HCT116 (cell line): ENCODE results near the gene PPIP5K2. TPM values are rescaled to one million over a fixed set of nuclear protein-coding genes. Genes with fewer than 3 reads are reported as not detected.

Source experiments
- ATAC-seq: fragments of 200-7000 bp; cut with Tn5 transposase; 2 replicates; pipeline ENCODE4 v1.9.1; 2020; ENCODE audit warnings: mild to moderate bottlenecking, moderate library complexity
- BruUV-seq: library from RNA; stranded (reverse); fragments of 400-500 nt; replicated peaks from 2 replicates; lab custom pipeline; 2021; lab: Mats Ljungman, UMichigan
- CTCF ChIA-PET: fragments of 300-600 bp; sonication (Branson Sonifier 250); formaldehyde crosslinking; loops from one replicate; lab custom pipeline; 2021; ENCODE audit warnings: antibody characterized with exemption; lab: Charles Lee
- POLR2A ChIA-PET: fragments of 300-600, 350-600 bp; sonication (Branson Sonifier 250); formaldehyde crosslinking; loops from one replicate; lab custom pipeline; 2021; ENCODE audit warnings: antibody characterized with exemption; lab: Charles Lee
- RAD21 ChIA-PET, 2 experiments: fragments of 300-600 bp; sonication (Branson Sonifier 250); formaldehyde crosslinking; loops; one replicate each; lab custom pipeline; 2023; ENCODE audit warnings: low total read pairs in 2 of 2; ENCODE audit not compliant: uncharacterized antibody in 2 of 2, unreplicated experiment in 2 of 2, low non-redundant PET in 1 of 2; lab: Charles Lee
- DNase-seq: peaks from one replicate; pipeline ENCODE4 v3.0.0-alpha.2; 2010; ENCODE audit warnings: low read depth, low spot score
- H2AFZ ChIP-seq: fragments of 200-600 bp; shearing (Covaris generic), sonication (generic); 2 replicates; pipeline ENCODE4 v1.6.1; 2017; ENCODE audit warnings: low read depth, mixed run types, mixed read lengths, antibody characterized with exemption, low read length; ENCODE audit not compliant: poor library complexity, severe bottlenecking
- H3K27ac ChIP-seq: 2 replicates; pipeline ENCODE4 v1.5.1; 2012; ENCODE audit warnings: low read depth, low read length
- H3K27me3 ChIP-seq: fragments of 200-600 bp; sonication (generic); 2 replicates; pipeline ENCODE4 v1.6.1; 2016; ENCODE audit warnings: mixed run types, low read length, mixed read lengths; ENCODE audit not compliant: insufficient read depth
- H3K36me3 ChIP-seq, 2 experiments: fragments of 200-500 bp in 1 of 2; fragments of 200-600 bp in 1 of 2; sonication (Bioruptor generic) in 1 of 2; sonication (generic) in 1 of 2; 2 replicates each; pipeline versions ENCODE4 v1.5.1 to v1.6.1; 2014 to 2016; ENCODE audit warnings: low read length in 2 of 2, inconsistent platforms in 1 of 2, mixed read lengths in 1 of 2, mixed run types in 1 of 2; ENCODE audit not compliant: insufficient read depth in 2 of 2, control insufficient read depth in 1 of 2
- H3K4me1 ChIP-seq, 2 experiments: fragments of 200-600 bp in 1 of 2; sonication (generic) in 1 of 2; 2 replicates each; pipeline versions ENCODE4 v1.5.1 to v1.6.1; 2012 to 2017; ENCODE audit warnings: low read length in 2 of 2, inconsistent platforms in 1 of 2, mild to moderate bottlenecking in 1 of 2, mixed read lengths in 1 of 2, mixed run types in 1 of 2, moderate library complexity in 1 of 2; ENCODE audit not compliant: insufficient read depth in 2 of 2, control insufficient read depth in 1 of 2
- H3K4me2 ChIP-seq: fragments of 200-600 bp; sonication (generic); 2 replicates; pipeline ENCODE4 v1.6.1; 2017; ENCODE audit warnings: mixed run types, low read length, mixed read lengths
- H3K4me3 ChIP-seq, 2 experiments: fragments of 200-600 bp in 1 of 2; sonication (generic) in 1 of 2; replicated peaks in 1 of 2; 2 replicates each; pipeline ENCODE4 v1.5.1; 2011 to 2016; ENCODE audit warnings: low read length in 2 of 2, control low read depth in 1 of 2, low read depth in 1 of 2, mild to moderate bottlenecking in 1 of 2, mixed read lengths in 1 of 2, mixed run types in 1 of 2
- H3K79me2 ChIP-seq: fragments of 200-600 bp; sonication (generic); 2 replicates; pipeline ENCODE4 v1.6.1; 2017; ENCODE audit warnings: mild to moderate bottlenecking, mixed run types, low read length, moderate library complexity, mixed read lengths; ENCODE audit not compliant: insufficient read depth
- H3K9ac ChIP-seq: fragments of 200-600 bp; sonication (generic); 2 replicates; pipeline ENCODE4 v1.6.1; 2016; ENCODE audit warnings: low read length, mixed read lengths
- H3K9me2 ChIP-seq: fragments of 200-600 bp; sonication (generic), shearing (Covaris generic); 2 replicates; pipeline ENCODE4 v1.6.1; 2017; ENCODE audit warnings: mixed run types, mild to moderate bottlenecking, moderate library complexity; ENCODE audit not compliant: insufficient read depth
- H3K9me3 ChIP-seq, 2 experiments: fragments of 200-500 bp in 1 of 2; fragments of 200-600 bp in 1 of 2; sonication (Bioruptor generic) in 1 of 2; sonication (generic) in 1 of 2; 2 replicates each; pipeline ENCODE4 v1.6.1; 2014 to 2017; ENCODE audit warnings: low read length in 2 of 2, mixed read lengths in 2 of 2, inconsistent platforms in 1 of 2, low read depth in 1 of 2, mild to moderate bottlenecking in 1 of 2, mixed run types in 1 of 2, moderate library complexity in 1 of 2; ENCODE audit not compliant: control insufficient read depth in 1 of 2, insufficient read depth in 1 of 2
- H4K20me1 ChIP-seq: fragments of 200-600 bp; sonication (generic), shearing (Covaris generic); 2 replicates; pipeline ENCODE4 v1.6.1; 2017; ENCODE audit warnings: mixed run types, mild to moderate bottlenecking, moderate library complexity; ENCODE audit not compliant: insufficient read depth
- EGR1 ChIP-seq: IDR thresholded peaks from 2 replicates; pipeline ENCODE4 v1.6.1; 2012; ENCODE audit warnings: low read depth
- FOSL1 ChIP-seq: IDR thresholded peaks from 2 replicates; pipeline ENCODE4 v1.6.1; 2012; ENCODE audit warnings: low read depth
- POLR2AphosphoS5 ChIP-seq: IDR thresholded peaks from 2 replicates; pipeline ENCODE4 v1.6.1; 2011; ENCODE audit warnings: mild to moderate bottlenecking, low read depth, low read length, moderate library complexity
- SIN3A ChIP-seq: IDR thresholded peaks from 2 replicates; pipeline ENCODE4 v1.6.1; 2012; ENCODE audit warnings: low read depth
- TCF7L2 ChIP-seq: IDR thresholded peaks from 2 replicates; pipeline ENCODE4 v1.7.0; 2011; ENCODE audit warnings: borderline replicate concordance, inconsistent platforms; ENCODE audit not compliant: insufficient read depth, insufficient read length; ENCODE audit errors: extremely low read depth
- ZFX ChIP-seq: fragments of 450-650 bp; IDR thresholded peaks from 2 replicates; pipeline ENCODE4 v1.6.1; 2017
- intact Hi-C: fragments of 100-400 bp; cut with micrococcal nuclease; formaldehyde crosslinking; loops from 2 replicates; pipeline ENCODE4 v1.10.0; 2022
- total RNA-seq: library from RNA; stranded (reverse); gene quantifications from one replicate; pipeline ENCODE4 v1.2.1, GENCODE V29; 2021; ENCODE audit not compliant: unreplicated experiment
- TF ChIP-seq, protein P1 (sequence below): IDR thresholded peaks from 2 replicates; pipeline ENCODE4 v1.6.1; 2012; ENCODE audit warnings: low read depth
- TF ChIP-seq, protein P2 (sequence below): IDR thresholded peaks from 2 replicates; pipeline ENCODE4 v1.6.1; 2012

Gene PPIP5K2
- total RNA-seq, 1 experiment from 2014 or later: 45.8 TPM

DNA sequence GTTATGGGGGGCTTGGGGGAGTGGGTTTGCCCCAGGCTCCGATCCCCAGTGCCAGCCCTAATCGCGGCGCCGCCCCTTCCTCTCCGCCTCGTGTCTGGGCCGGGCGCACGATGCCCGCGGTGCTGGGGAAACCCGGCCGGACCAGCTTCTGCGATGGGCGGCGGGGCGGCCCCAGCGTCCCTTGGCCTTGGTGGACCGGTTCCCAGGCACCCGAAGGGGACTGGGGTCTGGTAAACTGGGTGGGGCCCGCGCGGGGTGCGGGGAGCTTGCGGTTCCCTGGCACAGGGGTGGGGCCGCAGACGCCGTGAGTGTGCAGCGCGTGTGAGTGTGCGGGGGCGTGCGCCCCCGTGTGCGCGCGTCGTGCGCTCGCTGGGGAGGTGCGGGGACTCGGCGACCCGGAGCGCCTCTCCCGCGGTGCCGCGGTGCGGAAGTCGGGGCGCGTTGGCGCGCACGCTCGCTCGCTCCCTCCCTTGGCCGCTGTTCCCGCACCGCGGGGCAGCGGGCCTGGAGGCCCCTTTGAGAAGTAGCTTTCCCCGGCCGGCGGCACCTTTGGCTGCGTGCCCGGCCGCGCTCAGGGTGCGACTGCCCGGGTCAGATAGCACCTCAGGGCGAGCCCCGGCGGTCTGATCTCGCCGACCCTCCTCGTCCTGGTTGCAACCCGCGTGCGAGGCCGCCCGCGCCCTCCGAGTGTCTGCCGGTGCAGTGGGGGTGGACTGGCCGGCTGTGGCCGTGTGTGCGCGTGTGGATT, 139.0 kb downstream of the PPIP5K2 start:
- ChIA-PET POLR2A (interaction anchor here (0.6 to 1.7 kb wide), 5 partner anchors 12 to 1948 kb away, joined by 3 to 8 read pairs (median 4); no protein-coding TSS in a partner anchor), RAD21 (interaction anchor here in 1 of 2 experiments (1.3 kb wide), 1 partner anchor 34 kb away, joined by 4 read pairs; no protein-coding TSS in a partner anchor), CTCF (interaction anchor here (0.7 to 3.8 kb wide), 7 partner anchors 26 to 920 kb away, joined by 3 to 18 read pairs (median 4); no protein-coding TSS in a partner anchor)
- ATAC-seq (peak; percentile 55), DNase-seq (no peak)
- BruUV-seq: no TSS peak
- no peaks in the 10 kb centered on the region for H3K27me3 ChIP-seq
- no peaks in the 10 kb centered on the region for H3K9me3 ChIP-seq
- H3K27ac ChIP-seq: peak overlapping the region; percentile 89
- H3K9me2 ChIP-seq: no peaks in the 10 kb centered on the region; the same call in 1 of the 2 replicates
- H3K4me3 ChIP-seq: peak overlapping the region; percentile 75 to 86
- H2AFZ ChIP-seq: no peak overlapping the region
- H4K20me1 ChIP-seq: peaks cover 5% of the 10 kb centered on the region; the same call in 1 of the 2 replicates
- H3K79me2 ChIP-seq: peaks cover 49% of the 10 kb centered on the region
- intact Hi-C loops: no loop called here
- H3K9ac ChIP-seq: peak overlapping the region; percentile 86
- H3K4me2 ChIP-seq: peak overlapping the region; percentile 94
- no peaks in the 10 kb centered on the region for H3K36me3 ChIP-seq
- TF ChIP-seq TCF7L2 (peak; percentile 88), POLR2AphosphoS5 (peak; percentile 30), ZFX (peak; percentile 82), SIN3A (peak; percentile 37; the same call in 1 of the 2 replicates), FOSL1 (no peak), EGR1 (peak; percentile 83)
- TF ChIP-seq, protein P1, sequence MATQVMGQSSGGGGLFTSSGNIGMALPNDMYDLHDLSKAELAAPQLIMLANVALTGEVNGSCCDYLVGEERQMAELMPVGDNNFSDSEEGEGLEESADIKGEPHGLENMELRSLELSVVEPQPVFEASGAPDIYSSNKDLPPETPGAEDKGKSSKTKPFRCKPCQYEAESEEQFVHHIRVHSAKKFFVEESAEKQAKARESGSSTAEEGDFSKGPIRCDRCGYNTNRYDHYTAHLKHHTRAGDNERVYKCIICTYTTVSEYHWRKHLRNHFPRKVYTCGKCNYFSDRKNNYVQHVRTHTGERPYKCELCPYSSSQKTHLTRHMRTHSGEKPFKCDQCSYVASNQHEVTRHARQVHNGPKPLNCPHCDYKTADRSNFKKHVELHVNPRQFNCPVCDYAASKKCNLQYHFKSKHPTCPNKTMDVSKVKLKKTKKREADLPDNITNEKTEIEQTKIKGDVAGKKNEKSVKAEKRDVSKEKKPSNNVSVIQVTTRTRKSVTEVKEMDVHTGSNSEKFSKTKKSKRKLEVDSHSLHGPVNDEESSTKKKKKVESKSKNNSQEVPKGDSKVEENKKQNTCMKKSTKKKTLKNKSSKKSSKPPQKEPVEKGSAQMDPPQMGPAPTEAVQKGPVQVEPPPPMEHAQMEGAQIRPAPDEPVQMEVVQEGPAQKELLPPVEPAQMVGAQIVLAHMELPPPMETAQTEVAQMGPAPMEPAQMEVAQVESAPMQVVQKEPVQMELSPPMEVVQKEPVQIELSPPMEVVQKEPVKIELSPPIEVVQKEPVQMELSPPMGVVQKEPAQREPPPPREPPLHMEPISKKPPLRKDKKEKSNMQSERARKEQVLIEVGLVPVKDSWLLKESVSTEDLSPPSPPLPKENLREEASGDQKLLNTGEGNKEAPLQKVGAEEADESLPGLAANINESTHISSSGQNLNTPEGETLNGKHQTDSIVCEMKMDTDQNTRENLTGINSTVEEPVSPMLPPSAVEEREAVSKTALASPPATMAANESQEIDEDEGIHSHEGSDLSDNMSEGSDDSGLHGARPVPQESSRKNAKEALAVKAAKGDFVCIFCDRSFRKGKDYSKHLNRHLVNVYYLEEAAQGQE: no peak
- TF ChIP-seq, protein P2, sequence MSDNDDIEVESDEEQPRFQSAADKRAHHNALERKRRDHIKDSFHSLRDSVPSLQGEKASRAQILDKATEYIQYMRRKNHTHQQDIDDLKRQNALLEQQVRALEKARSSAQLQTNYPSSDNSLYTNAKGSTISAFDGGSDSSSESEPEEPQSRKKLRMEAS: peak; percentile 80
- H3K4me1 ChIP-seq: peaks cover 3 to 25% of the 10 kb centered on the region in 2 experiments
